ENCODE results near the gene DGKB.

GRCh38 chr7:14229047-14229446 is 673.5 kb downstream of the DGKB start:
- no peak for TF ChIP-seq SUZ12 (IDR thresholded peaks at IDR 0.05; ENCODE audit: extremely low read depth, insufficient read depth, insufficient read length)
- TF ChIP-seq YY1 (IDR thresholded peaks at IDR 0.05; ENCODE audit: insufficient read depth, insufficient read length): no peak
- no peak for TF ChIP-seq ZNF274 (IDR thresholded peaks at IDR 0.05; ENCODE audit: low read depth, low read length)

Measured in NT2/D1 (cell line).